ENCODE measurements around the gene N4BP2. TPM values are rescaled to one million over a fixed set of nuclear protein-coding genes. Genes with fewer than 3 reads are reported as not detected.

The N4BP2 gene
- total RNA-seq, 1 experiment from 2014 or later, result 20.7 TPM

DNA sequence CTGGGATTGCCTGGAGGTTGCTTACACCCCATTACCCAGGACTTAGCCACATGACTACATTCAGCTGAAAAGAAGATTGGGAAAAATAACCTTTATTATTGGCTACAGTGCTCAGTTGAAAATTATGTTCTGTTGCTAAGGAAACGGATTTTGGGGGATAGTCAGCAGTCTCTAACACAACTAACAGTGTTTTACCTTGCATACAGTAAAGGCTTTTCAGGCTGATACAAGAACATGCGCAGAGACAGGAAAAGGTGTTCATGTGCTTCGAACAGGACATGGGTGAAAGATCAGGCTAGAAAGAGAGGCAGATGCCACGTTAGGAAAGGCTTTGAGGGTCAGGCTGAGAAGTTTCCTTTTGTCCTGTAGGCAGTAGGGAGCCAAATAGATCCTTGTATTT, 125.4 kb downstream of the N4BP2 start:
- H3K4me1 ChIP-seq (ENCODE audit: low read length), result peaks cover 46% of the 10 kb centered on the region
- H2AFZ ChIP-seq (ENCODE audit: low read length), result no peak overlapping the region
- H4K20me1 ChIP-seq (ENCODE audit: insufficient read depth, low read depth, low read length), result no peaks in the 10 kb centered on the region

DNA sequence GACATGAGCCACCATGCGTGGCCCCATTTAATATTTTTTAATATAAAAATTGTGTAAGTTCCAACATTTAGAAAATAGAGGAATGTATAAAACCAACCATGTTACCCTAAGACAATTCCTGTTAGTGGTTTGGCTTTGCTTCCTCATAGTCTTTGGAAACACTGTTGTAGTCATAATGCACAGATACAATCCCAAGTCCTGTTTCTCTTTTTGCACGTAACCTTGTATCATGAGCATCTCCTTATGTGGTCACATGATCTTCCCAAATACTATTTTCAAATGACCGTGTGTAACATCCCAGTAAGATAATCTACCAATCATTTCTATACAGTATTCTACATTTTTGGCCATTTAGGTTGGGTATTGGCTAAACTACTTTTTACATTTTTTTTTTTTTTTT, 126.3 kb downstream of the N4BP2 start:
- Histone ChIP-seq H3K9ac (ENCODE audit: low read length) (no peak overlapping the region), H3K4me1 (ENCODE audit: low read length) (peaks cover 53% of the 10 kb centered on the region), H2AFZ (ENCODE audit: low read length) (no peak overlapping the region), H3K27ac (ENCODE audit: low read length) (no peak overlapping the region), H3K9me2 (replicated peaks; ENCODE audit: insufficient read depth, low read length) (no peaks in the 10 kb centered on the region), H3K79me2 (ENCODE audit: low read length) (no peaks in the 10 kb centered on the region), H3K4me2 (ENCODE audit: low read depth, low read length, poor library complexity, severe bottlenecking) (no peak overlapping the region), H4K20me1 (ENCODE audit: insufficient read depth, low read depth, low read length) (no peaks in the 10 kb centered on the region), H3K27me3 (ENCODE audit: low read length) (no peaks in the 10 kb centered on the region), H3K4me3 (ENCODE audit: low read length) (no peak overlapping the region), H3K36me3 (ENCODE audit: insufficient read depth, low read length) (no peaks in the 10 kb centered on the region), H3K9me3 (ENCODE audit: low read length) (no peaks in the 10 kb centered on the region)
- DNase-seq, result no peak

More for the DNA sequence above, 125.4 kb downstream of the N4BP2 start:
- peak overlapping the region; percentile 25 for H3K4me2 ChIP-seq (ENCODE audit: low read depth, low read length, poor library complexity, severe bottlenecking)
- no peak overlapping the region for H3K9ac ChIP-seq (ENCODE audit: low read length)
- no peaks in the 10 kb centered on the region for H3K9me2 ChIP-seq (replicated peaks; ENCODE audit: insufficient read depth, low read length)
- H3K27ac ChIP-seq (ENCODE audit: low read length), result no peak overlapping the region
- H3K9me3 ChIP-seq (ENCODE audit: low read length), result no peaks in the 10 kb centered on the region
- no peaks in the 10 kb centered on the region for H3K27me3 ChIP-seq (ENCODE audit: low read length)
- H3K4me3 ChIP-seq (ENCODE audit: low read length), result no peak overlapping the region
- peak; percentile 53 for DNase-seq
- H3K79me2 ChIP-seq (ENCODE audit: low read length), result no peaks in the 10 kb centered on the region
- no peaks in the 10 kb centered on the region for H3K36me3 ChIP-seq (ENCODE audit: insufficient read depth, low read length)

DNA sequence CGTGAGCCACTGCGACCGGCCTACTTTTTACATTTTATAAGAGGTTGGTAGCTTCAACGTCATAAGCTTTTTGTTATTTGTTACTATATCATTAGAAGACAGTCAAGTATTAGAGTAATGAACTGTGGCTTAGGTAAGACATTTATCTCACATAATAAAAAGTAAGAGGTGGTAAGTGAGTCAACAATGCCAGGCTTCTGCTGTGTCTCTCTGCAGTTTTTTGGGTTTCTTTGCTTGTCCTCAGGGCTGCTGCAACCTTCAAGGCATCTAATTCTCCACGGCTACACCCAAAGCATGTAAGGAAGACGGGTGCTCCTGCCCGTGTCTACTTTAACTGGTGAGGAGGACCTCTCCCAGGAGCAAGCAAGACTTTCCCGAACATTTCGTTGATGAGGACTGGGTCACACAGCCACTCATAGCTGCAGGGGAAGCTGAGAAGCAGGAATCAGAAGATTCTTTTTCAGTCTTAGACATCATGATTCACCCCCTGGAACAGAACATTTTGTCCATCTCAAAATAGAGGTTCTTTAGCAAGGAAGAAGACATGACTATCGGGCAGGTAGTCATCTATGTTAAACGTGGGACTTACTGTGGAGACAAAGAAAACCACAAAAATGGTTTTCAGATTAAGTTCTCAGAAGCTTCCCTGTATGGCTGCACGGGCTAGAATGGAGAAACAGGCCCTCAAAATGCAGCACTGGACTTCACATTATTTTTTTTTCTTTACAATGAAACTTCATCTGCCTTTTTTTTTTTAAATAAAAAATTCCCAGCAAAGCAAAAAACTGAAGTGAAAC, 127.2 kb downstream of the N4BP2 start:
- Histone ChIP-seq H3K27me3 (ENCODE audit: low read length) (no peaks in the 10 kb centered on the region), H3K4me3 (ENCODE audit: low read length) (no peak overlapping the region; the same call in 1 of the 2 replicates), H3K79me2 (ENCODE audit: low read length) (no peaks in the 10 kb centered on the region), H3K4me1 (ENCODE audit: low read length) (peaks cover 49% of the 10 kb centered on the region), H3K36me3 (ENCODE audit: insufficient read depth, low read length) (no peaks in the 10 kb centered on the region), H3K9ac (ENCODE audit: low read length) (peak overlapping the region; percentile 18), H3K9me3 (ENCODE audit: low read length) (no peaks in the 10 kb centered on the region), H3K27ac (ENCODE audit: low read length) (peak overlapping the region; percentile 51), H4K20me1 (ENCODE audit: insufficient read depth, low read depth, low read length) (no peaks in the 10 kb centered on the region), H2AFZ (ENCODE audit: low read length) (peak overlapping the region; percentile 68), H3K9me2 (replicated peaks; ENCODE audit: insufficient read depth, low read length) (no peaks in the 10 kb centered on the region), H3K4me2 (ENCODE audit: low read depth, low read length, poor library complexity, severe bottlenecking) (peak overlapping the region; percentile 48)
- DNase-seq, result no peak

DNA sequence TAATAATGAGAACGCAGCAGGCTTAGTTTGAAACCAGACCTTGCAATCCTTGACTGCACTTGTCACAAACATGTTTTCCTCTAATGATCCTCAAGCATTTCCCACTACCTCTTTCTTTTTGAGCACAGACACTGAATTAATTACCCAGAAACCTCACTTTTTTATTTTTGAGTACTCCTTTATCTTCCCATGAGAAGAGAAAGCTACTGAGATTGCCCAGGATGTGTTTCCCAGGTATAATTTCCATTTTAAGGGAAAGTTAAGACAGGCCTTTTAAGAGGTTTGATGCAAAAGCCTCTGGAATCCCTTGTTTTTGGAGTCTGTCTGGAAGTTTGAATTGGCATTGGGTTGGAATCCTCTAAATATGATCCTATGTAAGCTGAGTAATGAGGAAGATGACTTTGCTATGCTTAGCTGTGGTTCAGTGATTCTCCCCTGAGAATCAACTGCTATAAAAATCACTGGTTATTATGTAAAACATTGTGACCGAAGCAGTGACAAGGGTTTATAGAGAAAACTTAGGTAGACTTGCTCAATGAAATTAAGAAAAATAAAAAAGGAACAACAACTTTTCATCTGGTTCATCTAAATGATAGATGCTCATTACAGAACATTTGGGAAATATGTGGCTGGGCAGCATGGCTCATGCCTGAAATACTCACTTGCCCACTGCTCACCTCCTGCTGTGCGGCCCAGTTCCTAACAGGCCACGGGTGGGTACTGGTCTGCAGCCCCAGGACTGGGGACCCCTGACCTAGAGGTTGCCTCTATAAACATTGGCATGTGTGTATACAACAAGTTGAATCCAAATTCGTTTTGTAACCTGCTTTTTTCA, 129.4 kb downstream of the N4BP2 start:
- DNase-seq, result peak; percentile 90
- Histone ChIP-seq H3K4me2 (ENCODE audit: low read depth, low read length, poor library complexity, severe bottlenecking) (peak overlapping the region; percentile 80), H3K79me2 (ENCODE audit: low read length) (no peaks in the 10 kb centered on the region), H3K27ac (ENCODE audit: low read length) (peak overlapping the region; percentile 85), H3K9me2 (replicated peaks; ENCODE audit: insufficient read depth, low read length) (no peaks in the 10 kb centered on the region), H2AFZ (ENCODE audit: low read length) (no peak overlapping the region), H3K27me3 (ENCODE audit: low read length) (no peaks in the 10 kb centered on the region), H3K9me3 (ENCODE audit: low read length) (no peaks in the 10 kb centered on the region), H3K4me1 (ENCODE audit: low read length) (peaks cover 62% of the 10 kb centered on the region), H3K9ac (ENCODE audit: low read length) (peak overlapping the region; percentile 41), H3K36me3 (ENCODE audit: insufficient read depth, low read length) (no peaks in the 10 kb centered on the region), H3K4me3 (ENCODE audit: low read length) (peak overlapping the region; percentile 56), H4K20me1 (ENCODE audit: insufficient read depth, low read depth, low read length) (no peaks in the 10 kb centered on the region)

DNA sequence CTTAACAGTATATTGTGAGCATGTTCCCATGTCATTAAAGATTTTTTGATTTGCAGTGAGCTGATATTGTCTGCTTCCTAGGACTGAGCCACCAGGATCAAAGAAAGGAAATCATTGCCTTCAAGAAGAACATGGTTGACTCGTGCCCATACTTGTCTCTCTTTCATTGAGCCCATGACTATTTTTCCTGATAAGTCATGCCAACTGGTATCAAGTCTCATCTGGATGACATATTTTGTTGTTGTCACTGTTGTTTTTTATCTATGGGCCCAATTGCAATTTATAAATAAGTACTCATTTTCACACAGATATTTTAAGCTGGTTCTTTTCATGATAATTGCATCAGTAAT, 130.0 kb downstream of the N4BP2 start:
- DNase-seq, result no peak
- Histone ChIP-seq H3K9me2 (replicated peaks; ENCODE audit: insufficient read depth, low read length) (no peaks in the 10 kb centered on the region), H3K4me3 (ENCODE audit: low read length) (peak overlapping the region; percentile 56), H2AFZ (ENCODE audit: low read length) (no peak overlapping the region), H3K4me1 (ENCODE audit: low read length) (peaks cover 68% of the 10 kb centered on the region), H3K27ac (ENCODE audit: low read length) (peak overlapping the region; percentile 85), H3K9ac (ENCODE audit: low read length) (peak overlapping the region; percentile 41; the same call in 1 of the 2 replicates), H3K79me2 (ENCODE audit: low read length) (no peaks in the 10 kb centered on the region), H4K20me1 (ENCODE audit: insufficient read depth, low read depth, low read length) (no peaks in the 10 kb centered on the region), H3K4me2 (ENCODE audit: low read depth, low read length, poor library complexity, severe bottlenecking) (peak overlapping the region; percentile 80), H3K9me3 (ENCODE audit: low read length) (no peaks in the 10 kb centered on the region), H3K27me3 (ENCODE audit: low read length) (no peaks in the 10 kb centered on the region), H3K36me3 (ENCODE audit: insufficient read depth, low read length) (no peaks in the 10 kb centered on the region)

DNA sequence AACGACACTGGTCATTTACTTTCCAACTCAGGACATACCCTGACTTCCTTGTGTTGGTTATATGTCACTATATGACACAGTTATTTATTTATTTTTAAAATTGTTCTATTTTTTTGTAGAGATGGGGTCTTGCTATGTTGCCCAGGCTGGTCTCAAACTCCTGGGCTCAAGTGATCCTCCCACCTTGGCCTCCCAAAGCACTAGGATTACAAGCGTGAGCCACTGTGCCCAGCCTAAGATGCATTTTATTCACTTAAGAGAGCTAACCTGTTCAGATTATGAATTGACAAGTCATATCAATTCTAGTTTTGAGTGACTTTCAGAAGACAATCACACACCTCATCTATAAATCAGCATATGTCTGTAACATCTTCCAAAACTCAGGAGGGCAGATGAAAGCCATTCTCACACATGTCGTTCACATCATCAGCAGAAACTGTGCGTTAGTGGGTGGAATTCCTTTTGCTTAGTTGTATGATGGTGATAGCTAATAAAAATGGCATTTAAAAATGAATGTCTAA, 130.8 kb downstream of the N4BP2 start:
- no peak for DNase-seq
- peaks cover 69% of the 10 kb centered on the region for H3K4me1 ChIP-seq (ENCODE audit: low read length)
- no peak overlapping the region for H3K4me2 ChIP-seq (ENCODE audit: low read depth, low read length, poor library complexity, severe bottlenecking)
- H3K9me3 ChIP-seq (ENCODE audit: low read length), result no peaks in the 10 kb centered on the region
- H3K36me3 ChIP-seq (ENCODE audit: insufficient read depth, low read length), result no peaks in the 10 kb centered on the region
- H3K4me3 ChIP-seq (ENCODE audit: low read length), result no peak overlapping the region
- H3K27ac ChIP-seq (ENCODE audit: low read length), result no peak overlapping the region
- H3K79me2 ChIP-seq (ENCODE audit: low read length), result no peaks in the 10 kb centered on the region
- no peak overlapping the region for H2AFZ ChIP-seq (ENCODE audit: low read length)
- no peaks in the 10 kb centered on the region for H3K27me3 ChIP-seq (ENCODE audit: low read length)
- no peaks in the 10 kb centered on the region for H3K9me2 ChIP-seq (replicated peaks; ENCODE audit: insufficient read depth, low read length)
- H3K9ac ChIP-seq (ENCODE audit: low read length), result no peak overlapping the region
- H4K20me1 ChIP-seq (ENCODE audit: insufficient read depth, low read depth, low read length), result no peaks in the 10 kb centered on the region

DNA sequence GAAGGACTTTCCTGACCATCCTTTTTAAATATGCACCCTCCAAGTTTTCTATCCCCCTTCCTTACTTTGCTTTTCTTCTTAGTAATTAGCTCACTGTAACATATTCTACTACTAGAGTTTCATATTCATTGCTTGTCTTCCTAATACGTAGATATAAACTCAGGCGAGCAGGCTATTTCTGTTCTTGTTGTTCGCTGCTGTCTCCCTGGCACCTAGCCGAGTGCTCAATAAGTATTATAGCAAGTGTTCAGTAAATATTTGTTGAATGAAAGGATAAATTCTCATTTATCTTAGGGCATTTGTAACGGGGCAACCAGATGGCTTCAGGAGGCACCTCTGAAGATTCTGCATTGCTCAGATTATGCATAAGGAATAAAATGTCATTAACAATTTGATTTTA, 133.4 kb downstream of the N4BP2 start:
- H3K4me2 ChIP-seq (ENCODE audit: low read depth, low read length, poor library complexity, severe bottlenecking), result peak overlapping the region; percentile 70
- no peaks in the 10 kb centered on the region for H3K79me2 ChIP-seq (ENCODE audit: low read length)
- no peaks in the 10 kb centered on the region for H3K36me3 ChIP-seq (ENCODE audit: insufficient read depth, low read length)
- peaks cover 79% of the 10 kb centered on the region for H3K4me1 ChIP-seq (ENCODE audit: low read length)
- H3K4me3 ChIP-seq (ENCODE audit: low read length), result no peak overlapping the region
- no peak overlapping the region for H3K27ac ChIP-seq (ENCODE audit: low read length)
- H3K9ac ChIP-seq (ENCODE audit: low read length), result no peak overlapping the region
- H3K9me3 ChIP-seq (ENCODE audit: low read length), result no peaks in the 10 kb centered on the region
- no peaks in the 10 kb centered on the region for H4K20me1 ChIP-seq (ENCODE audit: insufficient read depth, low read depth, low read length)
- no peak for DNase-seq
- no peaks in the 10 kb centered on the region for H3K9me2 ChIP-seq (replicated peaks; ENCODE audit: insufficient read depth, low read length)
- no peaks in the 10 kb centered on the region for H3K27me3 ChIP-seq (ENCODE audit: low read length)
- H2AFZ ChIP-seq (ENCODE audit: low read length), result no peak overlapping the region

DNA sequence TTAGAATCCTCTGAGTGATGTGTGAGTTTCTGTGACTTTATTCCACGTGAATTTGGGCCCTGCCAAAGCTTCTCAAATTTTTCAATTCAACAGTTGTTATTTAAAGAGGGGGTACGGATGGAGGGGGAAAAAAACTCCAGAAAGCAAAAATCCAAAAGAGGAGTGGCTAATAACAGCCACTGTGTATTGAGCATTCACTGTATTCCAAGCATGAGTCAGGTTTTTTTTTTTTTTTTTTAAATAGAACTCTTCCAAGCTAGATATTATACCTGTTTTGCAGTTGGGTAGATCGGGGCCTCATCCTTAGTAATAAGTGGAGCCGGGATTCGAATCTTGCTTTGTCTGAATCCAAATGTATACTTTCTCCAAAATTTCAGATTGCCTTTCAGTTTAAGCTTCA, 133.8 kb downstream of the N4BP2 start:
- Histone ChIP-seq H2AFZ (ENCODE audit: low read length) (no peak overlapping the region), H3K9me3 (ENCODE audit: low read length) (no peaks in the 10 kb centered on the region), H4K20me1 (ENCODE audit: insufficient read depth, low read depth, low read length) (no peaks in the 10 kb centered on the region), H3K27ac (ENCODE audit: low read length) (0 out of 2 replicates have a peak overlapping the region, but pooled peaks have one; percentile 17), H3K79me2 (ENCODE audit: low read length) (no peaks in the 10 kb centered on the region), H3K36me3 (ENCODE audit: insufficient read depth, low read length) (no peaks in the 10 kb centered on the region), H3K27me3 (ENCODE audit: low read length) (no peaks in the 10 kb centered on the region), H3K9ac (ENCODE audit: low read length) (peak overlapping the region; percentile 51; the same call in 1 of the 2 replicates), H3K9me2 (replicated peaks; ENCODE audit: insufficient read depth, low read length) (no peaks in the 10 kb centered on the region), H3K4me3 (ENCODE audit: low read length) (no peak overlapping the region), H3K4me2 (ENCODE audit: low read depth, low read length, poor library complexity, severe bottlenecking) (peak overlapping the region; percentile 70), H3K4me1 (ENCODE audit: low read length) (peaks cover 79% of the 10 kb centered on the region)
- DNase-seq, result no peak

Data from Karpas-422 (cell line).